Astrocyte (in vitro differentiated cells and primary cell): ENCODE results near the gene RASA2.

Experiments used
- CTCF ChIP-seq: IDR thresholded peaks from 2 replicates; pipeline ENCODE4 v1.5.1; 2011; ENCODE audit warnings: low read depth, mild to moderate bottlenecking, inconsistent platforms, low read length, moderate library complexity; ENCODE audit not compliant: insufficient read depth
- EZH2 ChIP-seq: IDR thresholded peaks from 2 replicates; pipeline ENCODE4 v1.6.1; 2012; ENCODE audit warnings: mild to moderate bottlenecking, low read length, inconsistent platforms; ENCODE audit not compliant: insufficient read depth

- TF ChIP-seq EZH2 (no peak), CTCF (no peak)
These were observed 4.4 kb upstream of the RASA2 start for GRCh38 chr3:141482245-141482922.
